Measurements from ENCODE around the gene GPR35. TPM values are rescaled to one million over a fixed set of nuclear protein-coding genes. Genes with fewer than 3 reads are reported as not detected.

The GPR35 gene
- total RNA-seq, 1 experiment from 2014 or later, result 0.22 TPM

GRCh38 chr2:240628507-240628807 is 3.2 kb downstream of the GPR35 start (continued):
- no peak for TF ChIP-seq ZSCAN18 (CRISPR knock-in tag; IDR thresholded peaks at IDR 0.05)

DNA sequence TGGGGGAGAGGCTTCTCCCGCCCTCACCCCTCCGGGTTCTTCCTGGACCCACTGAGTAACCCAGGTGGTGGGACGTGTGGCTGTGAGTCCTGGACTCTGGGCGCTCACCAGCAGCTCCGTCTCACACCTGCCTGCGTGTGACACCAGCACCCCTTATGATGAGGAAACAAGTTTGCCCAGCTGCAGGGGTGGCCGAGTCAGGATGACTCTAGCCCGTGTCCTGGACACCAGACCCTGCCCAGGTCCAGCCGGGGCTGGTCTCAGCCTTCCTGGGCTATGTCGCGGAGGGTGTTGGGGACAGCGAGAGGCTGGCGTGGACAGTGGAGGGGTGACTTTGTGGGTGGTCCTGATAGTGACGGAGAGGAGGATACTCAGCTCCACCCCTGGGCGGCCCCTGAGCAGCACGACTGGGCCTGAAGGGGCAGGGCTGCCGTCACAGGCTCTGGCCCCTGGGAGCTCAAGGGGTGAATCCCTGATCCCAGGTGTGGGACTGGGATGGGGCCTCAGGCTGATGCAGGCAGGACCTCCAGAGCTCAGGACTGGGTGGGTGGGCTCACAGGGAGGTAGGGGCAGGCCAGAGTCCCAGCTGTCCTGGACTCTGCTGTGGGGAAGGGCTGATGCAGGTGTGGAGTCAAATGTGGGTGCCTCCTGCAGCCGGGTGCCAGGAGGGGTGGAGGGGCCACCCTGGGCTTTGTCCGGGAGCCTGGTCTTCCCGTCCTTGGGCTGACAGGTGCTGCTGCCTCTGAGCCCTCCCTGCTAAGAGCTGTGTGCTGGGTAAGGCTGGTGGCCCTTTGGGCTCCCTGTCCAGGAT is 3.7 kb downstream of the GPR35 start:
- H3K4me1 Mint-ChIP-seq, result no peaks in the 10 kb centered on the region
- H3K4me3 Mint-ChIP-seq, result no peak overlapping the region
- no peak overlapping the region for H3K27ac Mint-ChIP-seq
- ChIA-PET POLR2A (no interaction called here), CTCF (interaction anchor here (1.3 to 2.6 kb wide), 2 partner anchors 12 to 115 kb away, joined by 3 to 9 read pairs; no protein-coding TSS in a partner anchor)
- DNase-seq (ENCODE audit: low spot score) (no peak), ATAC-seq (no peak)
- peaks cover 21% of the 10 kb centered on the region for H3K9me3 Mint-ChIP-seq
- TF ChIP-seq, protein P1, sequence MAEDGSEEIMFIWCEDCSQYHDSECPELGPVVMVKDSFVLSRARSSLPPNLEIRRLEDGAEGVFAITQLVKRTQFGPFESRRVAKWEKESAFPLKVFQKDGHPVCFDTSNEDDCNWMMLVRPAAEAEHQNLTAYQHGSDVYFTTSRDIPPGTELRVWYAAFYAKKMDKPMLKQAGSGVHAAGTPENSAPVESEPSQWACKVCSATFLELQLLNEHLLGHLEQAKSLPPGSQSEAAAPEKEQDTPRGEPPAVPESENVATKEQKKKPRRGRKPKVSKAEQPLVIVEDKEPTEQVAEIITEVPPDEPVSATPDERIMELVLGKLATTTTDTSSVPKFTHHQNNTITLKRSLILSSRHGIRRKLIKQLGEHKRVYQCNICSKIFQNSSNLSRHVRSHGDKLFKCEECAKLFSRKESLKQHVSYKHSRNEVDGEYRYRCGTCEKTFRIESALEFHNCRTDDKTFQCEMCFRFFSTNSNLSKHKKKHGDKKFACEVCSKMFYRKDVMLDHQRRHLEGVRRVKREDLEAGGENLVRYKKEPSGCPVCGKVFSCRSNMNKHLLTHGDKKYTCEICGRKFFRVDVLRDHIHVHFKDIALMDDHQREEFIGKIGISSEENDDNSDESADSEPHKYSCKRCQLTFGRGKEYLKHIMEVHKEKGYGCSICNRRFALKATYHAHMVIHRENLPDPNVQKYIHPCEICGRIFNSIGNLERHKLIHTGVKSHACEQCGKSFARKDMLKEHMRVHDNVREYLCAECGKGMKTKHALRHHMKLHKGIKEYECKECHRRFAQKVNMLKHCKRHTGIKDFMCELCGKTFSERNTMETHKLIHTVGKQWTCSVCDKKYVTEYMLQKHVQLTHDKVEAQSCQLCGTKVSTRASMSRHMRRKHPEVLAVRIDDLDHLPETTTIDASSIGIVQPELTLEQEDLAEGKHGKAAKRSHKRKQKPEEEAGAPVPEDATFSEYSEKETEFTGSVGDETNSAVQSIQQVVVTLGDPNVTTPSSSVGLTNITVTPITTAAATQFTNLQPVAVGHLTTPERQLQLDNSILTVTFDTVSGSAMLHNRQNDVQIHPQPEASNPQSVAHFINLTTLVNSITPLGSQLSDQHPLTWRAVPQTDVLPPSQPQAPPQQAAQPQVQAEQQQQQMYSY (CRISPR knock-in tag; IDR thresholded peaks at IDR 0.05), result no peak
- TF ChIP-seq ZNF416 (CRISPR knock-in tag; IDR thresholded peaks at IDR 0.05) (no peak), ZBTB21 (CRISPR knock-in tag; IDR thresholded peaks at IDR 0.05; ENCODE audit: borderline replicate concordance) (no peak), HMGXB4 (CRISPR knock-in tag; IDR thresholded peaks at IDR 0.05) (no peak), FOXP1 (CRISPR knock-in tag; IDR thresholded peaks at IDR 0.05; ENCODE audit: borderline replicate concordance) (no peak), CBFB (CRISPR knock-in tag; IDR thresholded peaks at IDR 0.05; ENCODE audit: low read depth) (no peak), TEAD1 (CRISPR knock-in tag; IDR thresholded peaks at IDR 0.05) (no peak), ATF6 (CRISPR knock-in tag; IDR thresholded peaks at IDR 0.05) (no peak), NR2C2 (CRISPR knock-in tag; IDR thresholded peaks at IDR 0.05) (no peak), ZNF219 (CRISPR knock-in tag; IDR thresholded peaks at IDR 0.05; ENCODE audit: borderline replicate concordance) (no peak), TP53 (CRISPR knock-in tag; IDR thresholded peaks at IDR 0.05) (no peak)
- TF ChIP-seq, protein P2, sequence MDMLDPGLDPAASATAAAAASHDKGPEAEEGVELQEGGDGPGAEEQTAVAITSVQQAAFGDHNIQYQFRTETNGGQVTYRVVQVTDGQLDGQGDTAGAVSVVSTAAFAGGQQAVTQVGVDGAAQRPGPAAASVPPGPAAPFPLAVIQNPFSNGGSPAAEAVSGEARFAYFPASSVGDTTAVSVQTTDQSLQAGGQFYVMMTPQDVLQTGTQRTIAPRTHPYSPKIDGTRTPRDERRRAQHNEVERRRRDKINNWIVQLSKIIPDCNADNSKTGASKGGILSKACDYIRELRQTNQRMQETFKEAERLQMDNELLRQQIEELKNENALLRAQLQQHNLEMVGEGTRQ (CRISPR knock-in tag; IDR thresholded peaks at IDR 0.05), result no peak
- TF ChIP-seq, protein P3, sequence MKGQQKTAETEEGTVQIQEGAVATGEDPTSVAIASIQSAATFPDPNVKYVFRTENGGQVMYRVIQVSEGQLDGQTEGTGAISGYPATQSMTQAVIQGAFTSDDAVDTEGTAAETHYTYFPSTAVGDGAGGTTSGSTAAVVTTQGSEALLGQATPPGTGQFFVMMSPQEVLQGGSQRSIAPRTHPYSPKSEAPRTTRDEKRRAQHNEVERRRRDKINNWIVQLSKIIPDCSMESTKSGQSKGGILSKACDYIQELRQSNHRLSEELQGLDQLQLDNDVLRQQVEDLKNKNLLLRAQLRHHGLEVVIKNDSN (CRISPR knock-in tag; IDR thresholded peaks at IDR 0.05), result no peak
- TF ChIP-seq, protein P4, sequence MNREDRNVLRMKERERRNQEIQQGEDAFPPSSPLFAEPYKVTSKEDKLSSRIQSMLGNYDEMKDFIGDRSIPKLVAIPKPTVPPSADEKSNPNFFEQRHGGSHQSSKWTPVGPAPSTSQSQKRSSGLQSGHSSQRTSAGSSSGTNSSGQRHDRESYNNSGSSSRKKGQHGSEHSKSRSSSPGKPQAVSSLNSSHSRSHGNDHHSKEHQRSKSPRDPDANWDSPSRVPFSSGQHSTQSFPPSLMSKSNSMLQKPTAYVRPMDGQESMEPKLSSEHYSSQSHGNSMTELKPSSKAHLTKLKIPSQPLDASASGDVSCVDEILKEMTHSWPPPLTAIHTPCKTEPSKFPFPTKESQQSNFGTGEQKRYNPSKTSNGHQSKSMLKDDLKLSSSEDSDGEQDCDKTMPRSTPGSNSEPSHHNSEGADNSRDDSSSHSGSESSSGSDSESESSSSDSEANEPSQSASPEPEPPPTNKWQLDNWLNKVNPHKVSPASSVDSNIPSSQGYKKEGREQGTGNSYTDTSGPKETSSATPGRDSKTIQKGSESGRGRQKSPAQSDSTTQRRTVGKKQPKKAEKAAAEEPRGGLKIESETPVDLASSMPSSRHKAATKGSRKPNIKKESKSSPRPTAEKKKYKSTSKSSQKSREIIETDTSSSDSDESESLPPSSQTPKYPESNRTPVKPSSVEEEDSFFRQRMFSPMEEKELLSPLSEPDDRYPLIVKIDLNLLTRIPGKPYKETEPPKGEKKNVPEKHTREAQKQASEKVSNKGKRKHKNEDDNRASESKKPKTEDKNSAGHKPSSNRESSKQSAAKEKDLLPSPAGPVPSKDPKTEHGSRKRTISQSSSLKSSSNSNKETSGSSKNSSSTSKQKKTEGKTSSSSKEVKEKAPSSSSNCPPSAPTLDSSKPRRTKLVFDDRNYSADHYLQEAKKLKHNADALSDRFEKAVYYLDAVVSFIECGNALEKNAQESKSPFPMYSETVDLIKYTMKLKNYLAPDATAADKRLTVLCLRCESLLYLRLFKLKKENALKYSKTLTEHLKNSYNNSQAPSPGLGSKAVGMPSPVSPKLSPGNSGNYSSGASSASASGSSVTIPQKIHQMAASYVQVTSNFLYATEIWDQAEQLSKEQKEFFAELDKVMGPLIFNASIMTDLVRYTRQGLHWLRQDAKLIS (CRISPR knock-in tag; IDR thresholded peaks at IDR 0.05; ENCODE audit: borderline replicate concordance), result no peak
- TF ChIP-seq, protein P5, sequence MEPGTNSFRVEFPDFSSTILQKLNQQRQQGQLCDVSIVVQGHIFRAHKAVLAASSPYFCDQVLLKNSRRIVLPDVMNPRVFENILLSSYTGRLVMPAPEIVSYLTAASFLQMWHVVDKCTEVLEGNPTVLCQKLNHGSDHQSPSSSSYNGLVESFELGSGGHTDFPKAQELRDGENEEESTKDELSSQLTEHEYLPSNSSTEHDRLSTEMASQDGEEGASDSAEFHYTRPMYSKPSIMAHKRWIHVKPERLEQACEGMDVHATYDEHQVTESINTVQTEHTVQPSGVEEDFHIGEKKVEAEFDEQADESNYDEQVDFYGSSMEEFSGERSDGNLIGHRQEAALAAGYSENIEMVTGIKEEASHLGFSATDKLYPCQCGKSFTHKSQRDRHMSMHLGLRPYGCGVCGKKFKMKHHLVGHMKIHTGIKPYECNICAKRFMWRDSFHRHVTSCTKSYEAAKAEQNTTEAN (CRISPR knock-in tag; IDR thresholded peaks at IDR 0.05), result no peak
- peaks cover 11% of the 10 kb centered on the region for H3K36me3 Mint-ChIP-seq
- H3K27me3 Mint-ChIP-seq (ENCODE audit: low read depth), result peaks cover 5% of the 10 kb centered on the region
